ENCODE results near the gene TRIM62.
A peak's percentile ranks its signal among the peaks of the same experiment; 100 is the strongest.

The TRIM62 gene

DNA sequence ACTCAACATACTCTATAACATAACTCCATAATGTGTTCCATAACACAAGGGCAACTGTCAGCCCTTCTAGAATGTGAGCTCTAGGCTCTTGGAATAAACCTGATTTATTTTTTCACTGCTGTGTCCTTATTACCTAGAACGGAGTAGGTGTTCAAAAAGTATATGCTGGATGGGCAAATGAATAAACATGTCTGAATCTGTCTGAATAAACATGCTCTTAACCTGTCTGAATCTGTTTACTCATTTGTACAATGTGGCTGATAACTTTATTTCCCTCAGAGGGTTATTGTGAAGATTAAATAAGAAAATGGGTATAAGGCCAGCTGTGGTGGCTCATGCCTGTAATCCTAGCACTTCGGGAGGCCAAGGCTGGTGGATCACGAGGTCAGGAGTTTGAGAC, 58.6 kb downstream of the TRIM62 start:
- H3K9me3 ChIP-seq (ENCODE audit: severe bottlenecking): no peaks in the 10 kb centered on the region
- TF ChIP-seq CTCF (IDR thresholded peaks at IDR 0.05; ENCODE audit: poor library complexity, severe bottlenecking): no peak
- ATAC-seq (ENCODE audit: low read depth) (no peak), DNase-seq (ENCODE audit: low spot score) (no peak)
- peaks cover 4% of the 10 kb centered on the region for H3K36me3 ChIP-seq (ENCODE audit: low read depth)
- no peaks in the 10 kb centered on the region for H3K27me3 ChIP-seq (ENCODE audit: insufficient read depth, poor library complexity, severe bottlenecking)
- peaks cover 9% of the 10 kb centered on the region for H3K4me1 ChIP-seq (ENCODE audit: insufficient read depth, poor library complexity, severe bottlenecking)
- H3K27ac ChIP-seq (ENCODE audit: poor library complexity, severe bottlenecking): no peak overlapping the region
- H3K4me3 ChIP-seq (ENCODE audit: severe bottlenecking): no peak overlapping the region

GRCh38 chr1:33122483-33123178, 59.2 kb downstream of the TRIM62 start:
- TF ChIP-seq CTCF (IDR thresholded peaks at IDR 0.05; ENCODE audit: poor library complexity, severe bottlenecking): no peak
- DNase-seq (ENCODE audit: low spot score): no peak

GRCh38 chr1:33121728-33122127, 60.1 kb downstream of the TRIM62 start:
- Histone ChIP-seq H3K36me3 (ENCODE audit: low read depth) (peaks cover 4% of the 10 kb centered on the region), H3K27me3 (ENCODE audit: insufficient read depth, poor library complexity, severe bottlenecking) (no peaks in the 10 kb centered on the region), H3K9me3 (ENCODE audit: severe bottlenecking) (no peaks in the 10 kb centered on the region), H3K27ac (ENCODE audit: poor library complexity, severe bottlenecking) (no peak overlapping the region), H3K4me3 (ENCODE audit: severe bottlenecking) (no peak overlapping the region), H3K4me1 (ENCODE audit: insufficient read depth, poor library complexity, severe bottlenecking) (peaks cover 7% of the 10 kb centered on the region)
- DNase-seq (ENCODE audit: low spot score): no peak
- TF ChIP-seq CTCF (IDR thresholded peaks at IDR 0.05; ENCODE audit: poor library complexity, severe bottlenecking): no peak
- no peak for ATAC-seq (ENCODE audit: low read depth)

More at GRCh38 chr1:33122483-33123178, 59.2 kb downstream of the TRIM62 start:
- ATAC-seq (ENCODE audit: low read depth): no peak
- Histone ChIP-seq H3K36me3 (ENCODE audit: low read depth) (peaks cover 4% of the 10 kb centered on the region), H3K4me3 (ENCODE audit: severe bottlenecking) (no peak overlapping the region), H3K27me3 (ENCODE audit: insufficient read depth, poor library complexity, severe bottlenecking) (no peaks in the 10 kb centered on the region), H3K9me3 (ENCODE audit: severe bottlenecking) (no peaks in the 10 kb centered on the region), H3K27ac (ENCODE audit: poor library complexity, severe bottlenecking) (no peak overlapping the region), H3K4me1 (ENCODE audit: insufficient read depth, poor library complexity, severe bottlenecking) (peaks cover 7% of the 10 kb centered on the region)

DNA sequence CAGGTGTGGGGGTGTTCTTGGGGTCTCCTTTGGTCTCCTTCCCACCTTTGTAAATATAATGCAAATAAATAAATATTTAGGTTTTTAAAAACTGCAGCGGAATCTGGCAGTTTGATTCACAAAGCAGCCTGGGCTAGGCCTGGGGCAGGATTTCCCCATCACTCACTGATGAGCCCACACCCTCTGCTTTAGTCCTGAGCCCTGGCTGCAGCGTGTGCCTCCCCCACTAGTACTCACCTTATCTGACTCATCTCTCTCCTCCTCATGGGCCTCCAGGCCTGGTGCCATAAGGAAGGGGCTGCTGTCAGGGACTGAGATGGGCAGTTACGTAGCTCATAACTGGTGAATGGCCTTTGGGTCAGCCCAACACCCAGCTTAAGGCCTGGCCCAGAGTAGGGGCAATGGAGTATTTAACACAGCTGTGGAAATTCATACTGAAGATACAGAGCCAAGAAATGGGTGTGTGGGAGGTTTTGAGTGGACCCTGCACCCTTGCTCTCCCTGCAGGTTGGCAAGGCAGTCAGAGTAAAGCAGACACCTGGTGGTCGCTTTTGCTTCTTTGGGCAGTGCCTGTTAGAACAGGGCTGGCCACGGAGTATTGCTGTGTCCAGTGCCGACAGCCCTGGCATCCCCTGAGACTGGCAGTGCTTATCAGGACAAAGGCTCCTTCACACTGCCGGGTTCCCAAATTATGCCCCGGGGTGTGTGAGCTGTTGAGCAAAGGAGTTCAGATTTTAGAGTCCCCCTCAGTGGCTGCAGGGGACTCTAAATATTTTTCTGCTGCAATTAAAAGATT, 61.2 kb downstream of the TRIM62 start:
- Histone ChIP-seq H3K36me3 (ENCODE audit: low read depth) (peaks cover 4% of the 10 kb centered on the region), H3K27me3 (ENCODE audit: insufficient read depth, poor library complexity, severe bottlenecking) (no peaks in the 10 kb centered on the region), H3K9me3 (ENCODE audit: severe bottlenecking) (no peaks in the 10 kb centered on the region), H3K4me3 (ENCODE audit: severe bottlenecking) (no peak overlapping the region), H3K27ac (ENCODE audit: poor library complexity, severe bottlenecking) (no peak overlapping the region), H3K4me1 (ENCODE audit: insufficient read depth, poor library complexity, severe bottlenecking) (peaks cover 7% of the 10 kb centered on the region)
- ATAC-seq (ENCODE audit: low read depth) (peak; percentile 97), DNase-seq (ENCODE audit: low spot score) (no peak)
- TF ChIP-seq CTCF (IDR thresholded peaks at IDR 0.05; ENCODE audit: poor library complexity, severe bottlenecking): no peak

All from RWPE2 (cell line).